Neural crest cell (in vitro differentiated cells): ENCODE data around the gene PARVB. TPM values are rescaled to one million over a fixed set of nuclear protein-coding genes. Genes with fewer than 3 reads are reported as not detected.

ENCODE experiments used
- DNase-seq: peaks from one replicate; pipeline ENCODE4 v3.0.0; 2021; ENCODE audit warnings: low read depth, mixed read lengths, low spot score
- H3K27ac Mint-ChIP-seq: one replicate; pipeline ENCODE4 v1.8.0; 2021; ENCODE audit warnings: mild to moderate bottlenecking, mixed read lengths; ENCODE audit not compliant: unreplicated experiment
- H3K27me3 Mint-ChIP-seq: 2 replicates; pipeline ENCODE4 v1.8.0; 2021; ENCODE audit warnings: low read depth, mild to moderate bottlenecking, mixed read lengths
- H3K36me3 Mint-ChIP-seq: 2 replicates; pipeline ENCODE4 v1.8.0; 2021; ENCODE audit warnings: low read depth, mild to moderate bottlenecking, mixed read lengths
- H3K4me1 Mint-ChIP-seq: 2 replicates; pipeline ENCODE4 v1.8.0; 2021; ENCODE audit warnings: mixed read lengths
- H3K4me3 Mint-ChIP-seq: one replicate; pipeline ENCODE4 v1.8.0; 2021; ENCODE audit warnings: mild to moderate bottlenecking, mixed read lengths
- H3K9me3 Mint-ChIP-seq: 2 replicates; pipeline ENCODE4 v1.8.0; 2021; ENCODE audit warnings: mixed read lengths
- CTCF ChIP-seq: fragments of 200-600 bp; sonication (generic); conservative IDR thresholded peaks from 2 replicates; pipeline ENCODE4 v1.5.0; 2021; ENCODE audit warnings: antibody characterized with exemption, mild to moderate bottlenecking
- total RNA-seq: library from RNA; stranded (reverse); gene quantifications from 2 replicates; pipeline ENCODE4 v1.2.1, GENCODE V29; 2021

The PARVB gene
- total RNA-seq, 1 donor from 2014 or later = 21.8 TPM

- Mint-ChIP-seq H3K4me1 (no peaks in the 10 kb centered on the region), H3K36me3 (no peaks in the 10 kb centered on the region), H3K9me3 (no peaks in the 10 kb centered on the region), H3K27me3 (peaks cover 12% of the 10 kb centered on the region), H3K4me3 (no peak overlapping the region), H3K27ac (no peak overlapping the region)
- no peak for TF ChIP-seq CTCF
- DNase-seq = no peak
Measured at GRCh38 chr22:44196241-44196640, 172.1 kb downstream of the PARVB start.

DNA sequence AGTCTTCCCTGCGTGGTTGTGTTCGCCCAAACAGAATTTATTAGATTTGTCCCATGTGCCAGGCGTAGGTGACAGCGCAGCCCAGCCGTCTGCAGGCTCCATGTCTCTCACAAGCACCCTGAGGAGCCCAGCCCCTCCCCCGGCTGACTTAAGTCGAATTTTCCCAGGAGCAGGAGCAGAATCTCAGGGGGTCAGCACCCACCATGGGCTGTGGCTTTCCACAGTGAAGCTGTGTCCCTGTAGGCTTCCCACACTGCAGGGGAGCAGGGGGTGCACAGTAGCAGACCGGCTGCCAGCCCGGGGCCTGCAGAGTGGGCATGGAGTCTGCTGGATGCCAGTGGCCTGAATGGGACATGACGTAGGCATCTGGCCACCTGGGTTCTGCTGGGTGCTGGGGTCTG lies 172.6 kb downstream of the PARVB start:
- no peaks in the 10 kb centered on the region for H3K9me3 Mint-ChIP-seq
- no peaks in the 10 kb centered on the region for H3K36me3 Mint-ChIP-seq
- H3K4me3 Mint-ChIP-seq = no peak overlapping the region
- H3K4me1 Mint-ChIP-seq = no peaks in the 10 kb centered on the region
- no peak for TF ChIP-seq CTCF
- H3K27me3 Mint-ChIP-seq = peaks cover 12% of the 10 kb centered on the region
- no peak overlapping the region for H3K27ac Mint-ChIP-seq
- no peak for DNase-seq

DNA sequence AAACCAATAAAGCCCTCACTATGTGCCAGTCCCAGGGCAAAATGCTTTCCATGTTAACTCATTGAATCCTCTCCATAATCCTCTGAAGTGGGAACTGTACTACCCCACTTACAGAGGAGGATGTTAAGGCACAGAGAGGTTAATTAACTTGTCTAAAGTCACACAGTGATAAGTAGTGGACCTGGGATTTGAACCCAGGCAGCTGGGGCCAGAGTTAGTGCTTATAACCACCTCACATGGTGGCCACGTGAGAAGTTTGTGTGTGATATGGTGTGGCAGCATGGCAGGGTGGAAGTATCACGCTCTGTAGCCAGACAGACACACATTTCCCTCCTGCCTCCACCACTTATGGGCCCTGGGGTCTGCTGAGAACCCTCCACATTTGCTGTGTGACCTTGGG lies 173.2 kb downstream of the PARVB start:
- Mint-ChIP-seq H3K36me3 (no peaks in the 10 kb centered on the region), H3K27ac (no peak overlapping the region), H3K27me3 (peaks cover 12% of the 10 kb centered on the region), H3K4me1 (no peaks in the 10 kb centered on the region), H3K9me3 (no peaks in the 10 kb centered on the region), H3K4me3 (no peak overlapping the region)
- DNase-seq = no peak
- no peak for TF ChIP-seq CTCF

GRCh38 chr22:44199164-44199563 lies 175.1 kb downstream of the PARVB start:
- H3K27me3 Mint-ChIP-seq = peaks cover 8% of the 10 kb centered on the region
- no peak for TF ChIP-seq CTCF
- no peak for DNase-seq
- no peak overlapping the region for H3K4me3 Mint-ChIP-seq
- H3K4me1 Mint-ChIP-seq = no peaks in the 10 kb centered on the region
- no peaks in the 10 kb centered on the region for H3K9me3 Mint-ChIP-seq
- no peaks in the 10 kb centered on the region for H3K36me3 Mint-ChIP-seq
- H3K27ac Mint-ChIP-seq = peak overlapping the region; percentile 57

DNA sequence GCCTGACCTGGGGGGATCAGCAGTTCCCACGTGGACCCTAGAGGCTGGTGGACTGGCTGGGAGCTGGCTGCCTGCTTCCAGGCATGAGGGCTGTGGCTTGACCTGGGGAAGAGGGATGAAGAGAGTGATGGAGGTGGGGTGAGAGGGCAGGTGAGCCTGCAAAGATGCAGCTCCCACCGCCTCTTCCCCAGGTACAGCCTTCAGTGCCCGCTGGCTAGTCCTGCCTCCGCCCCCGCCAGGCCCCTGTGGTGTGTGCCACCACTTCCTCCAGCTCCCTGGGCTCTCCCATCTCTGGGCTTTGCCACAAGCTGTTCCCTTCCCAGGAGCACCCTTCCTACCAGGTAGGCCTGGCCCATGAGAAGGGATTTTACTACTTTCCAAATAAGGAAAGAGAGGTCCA lies 175.8 kb downstream of the PARVB start:
- no peak for TF ChIP-seq CTCF
- Mint-ChIP-seq H3K27ac (no peak overlapping the region), H3K4me1 (no peaks in the 10 kb centered on the region), H3K27me3 (peaks cover 2% of the 10 kb centered on the region), H3K4me3 (no peak overlapping the region), H3K9me3 (no peaks in the 10 kb centered on the region), H3K36me3 (no peaks in the 10 kb centered on the region)
- DNase-seq = no peak

DNA sequence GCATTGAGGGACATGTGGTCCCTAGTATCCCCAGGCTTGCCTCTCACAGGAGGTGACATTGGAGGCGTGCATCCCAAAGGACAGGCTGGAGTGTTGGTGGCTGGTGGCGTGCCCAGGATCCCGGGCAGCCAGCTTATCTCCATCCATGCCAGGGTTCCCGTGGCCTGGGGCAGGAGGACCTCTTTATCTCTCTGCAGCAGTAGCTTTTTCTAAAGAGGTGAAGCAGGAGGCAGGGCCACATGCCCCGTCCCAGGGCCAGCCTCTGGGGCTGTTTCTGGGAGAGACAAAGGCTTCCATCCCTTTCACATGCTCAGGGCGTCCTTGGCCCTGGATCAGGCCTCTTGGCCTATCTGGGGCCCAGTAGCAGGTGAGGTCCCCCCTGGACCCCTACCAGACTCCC lies 176.3 kb downstream of the PARVB start:
- TF ChIP-seq CTCF = no peak
- no peaks in the 10 kb centered on the region for H3K9me3 Mint-ChIP-seq
- no peak overlapping the region for H3K4me3 Mint-ChIP-seq
- H3K36me3 Mint-ChIP-seq = no peaks in the 10 kb centered on the region
- no peaks in the 10 kb centered on the region for H3K27me3 Mint-ChIP-seq
- H3K4me1 Mint-ChIP-seq = no peaks in the 10 kb centered on the region
- H3K27ac Mint-ChIP-seq = no peak overlapping the region
- DNase-seq = no peak
